Activated CD4-positive, alpha-beta T cell treated with anti-CD3 and anti-CD28 coated beads for 36 hours (primary cell): ENCODE measurements around the gene SH2D2A. TPM values are rescaled to one million over a fixed set of nuclear protein-coding genes. Genes with fewer than 3 reads are reported as not detected.

Experiments used
- ATAC-seq: fragments of 200-7000 bp; cut with Tn5 transposase; one replicate; pipeline ENCODE4 v1.10.0; 2021; ENCODE audit warnings: mild to moderate bottlenecking, moderate library complexity
- CTCF ChIA-PET: fragments of 350-600 bp; sonication (Branson Sonifier 250); formaldehyde crosslinking; loops from one replicate; lab custom pipeline; 2021; ENCODE audit warnings: antibody characterized with exemption; lab: Charles Lee
- POLR2A ChIA-PET: fragments of 350-600 bp; sonication (Branson Sonifier 250); formaldehyde crosslinking; loops from one replicate; lab custom pipeline; 2021; ENCODE audit warnings: antibody characterized with exemption, inconsistent platforms; lab: Charles Lee
- DNase-seq: peaks from one replicate; pipeline ENCODE4 v3.0.0-alpha.2; 2020
- H3K27ac Mint-ChIP-seq: one replicate; pipeline ENCODE4 v1.8.0; 2021; ENCODE audit warnings: mixed read lengths
- H3K27me3 Mint-ChIP-seq: one replicate; pipeline ENCODE4 v1.8.0; 2021; ENCODE audit warnings: mixed read lengths
- H3K36me3 Mint-ChIP-seq: one replicate; pipeline ENCODE4 v1.8.0; 2021; ENCODE audit warnings: low read depth, mixed read lengths
- H3K4me1 Mint-ChIP-seq: one replicate; pipeline ENCODE4 v1.8.0; 2021; ENCODE audit warnings: mixed read lengths
- H3K4me3 Mint-ChIP-seq: one replicate; pipeline ENCODE4 v1.8.0; 2021; ENCODE audit warnings: mild to moderate bottlenecking, moderate library complexity, mixed read lengths
- H3K9me3 Mint-ChIP-seq: one replicate; pipeline ENCODE4 v1.8.0; 2021; ENCODE audit warnings: low read depth, mixed read lengths
- intact Hi-C, 2 experiments: fragments of 100-400 bp; cut with DNase I in 1 of 2; cut with micrococcal nuclease in 1 of 2; formaldehyde crosslinking; loops; one replicate each; pipeline versions ENCODE4 v1.14.2 to v1.15.1; 2022 to 2024; cut with DNase I, micrococcal nuclease
- total RNA-seq, 2 experiments: library from RNA; stranded (reverse); gene quantifications; one replicate each; pipeline ENCODE4 v1.2.3, GENCODE V29; 2021

Gene SH2D2A
- total RNA-seq, 2 experiments from 2014 or later = 189 to 211 TPM

DNA sequence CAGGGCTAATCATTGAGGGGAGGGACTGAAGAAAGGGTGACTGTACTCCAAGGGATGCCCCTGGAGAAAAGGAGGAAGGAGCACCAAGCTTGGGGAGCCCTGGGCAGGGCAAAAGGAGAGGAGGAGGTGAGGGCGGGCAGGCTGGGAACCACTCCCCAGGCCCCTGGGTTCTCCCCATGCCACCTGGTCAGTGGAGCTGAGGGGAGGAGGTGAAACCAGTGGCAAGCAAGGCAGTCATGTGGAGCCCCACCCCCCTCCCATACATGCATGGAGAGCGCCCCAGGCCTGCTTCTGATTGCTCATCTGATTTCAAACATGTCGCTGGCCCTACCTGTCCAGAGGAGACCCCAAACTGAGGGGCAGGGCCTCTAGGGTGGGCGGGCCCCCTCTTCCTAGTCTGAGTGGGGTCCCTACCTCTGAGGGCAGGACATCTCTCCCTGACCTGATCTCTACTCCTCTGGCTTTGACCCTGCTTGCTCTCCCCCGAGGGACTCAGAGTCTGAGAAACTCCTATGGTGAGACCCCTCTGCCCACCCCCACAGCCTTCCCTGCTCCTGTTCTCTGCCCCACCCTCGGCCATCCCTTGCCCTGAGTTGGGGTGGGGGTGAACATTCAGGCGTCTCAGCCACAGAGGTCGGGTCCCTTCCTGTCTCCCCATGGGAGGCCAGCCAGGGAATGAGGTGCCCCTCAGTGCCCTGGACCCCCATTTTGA, 23.7 kb upstream of the SH2D2A start:
- ChIA-PET CTCF (interaction anchor here (0.7 to 7.1 kb wide), 5 partner anchors 9 to 50 kb away, joined by 3 to 84 read pairs (median 8); partner anchors contain the start of genes INSRR and NTRK1), POLR2A (no interaction called here)
- Mint-ChIP-seq H3K27ac (no peak overlapping the region), H3K36me3 (no peaks in the 10 kb centered on the region), H3K4me1 (peaks cover 29% of the 10 kb centered on the region), H3K4me3 (no peak overlapping the region), H3K9me3 (no peaks in the 10 kb centered on the region), H3K27me3 (peaks cover 36% of the 10 kb centered on the region)
- DNase-seq (no peak), ATAC-seq (no peak)
- intact Hi-C loops = no loop called here

DNA sequence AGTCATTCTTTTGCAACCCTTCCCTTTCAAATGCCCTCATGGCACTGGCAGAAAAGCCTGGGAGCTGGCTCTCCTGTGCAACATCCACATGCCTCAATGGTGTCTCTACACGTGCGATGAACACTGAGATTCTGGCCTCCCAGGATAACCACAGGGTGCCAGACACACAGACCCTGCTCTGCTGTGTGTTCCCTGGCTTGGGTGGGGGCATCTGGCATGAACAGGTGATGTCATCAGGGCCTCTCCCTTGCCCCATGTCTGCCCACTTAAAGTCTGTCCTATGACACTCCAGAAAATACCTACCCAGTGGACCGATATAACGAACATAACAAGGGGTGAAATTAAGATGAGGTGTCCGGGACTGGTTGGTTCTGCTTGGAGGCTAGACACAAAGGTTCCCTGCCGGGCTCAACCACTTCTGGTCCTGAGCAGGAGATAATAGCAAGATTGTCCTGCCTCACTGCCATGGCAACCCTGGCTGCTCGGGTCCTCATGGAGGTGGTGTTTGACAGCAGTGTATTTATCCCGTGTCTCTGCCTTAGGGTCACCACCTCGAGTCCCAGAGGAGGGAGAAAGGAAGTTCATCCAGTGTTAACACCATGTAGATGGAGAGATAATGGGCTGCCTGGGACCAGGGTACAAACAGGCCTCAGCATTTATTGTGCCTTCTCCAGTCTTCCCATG, 22.9 kb upstream of the SH2D2A start:
- H3K4me1 Mint-ChIP-seq = peaks cover 29% of the 10 kb centered on the region
- DNase-seq = no peak
- intact Hi-C loops = loop anchor here (1.0 to 2.0 kb wide), 6 partner anchors 21 to 87 kb away; partner anchors contain the start of gene NTRK1 (in 2 of the 2)
- H3K4me3 Mint-ChIP-seq = no peak overlapping the region
- no peaks in the 10 kb centered on the region for H3K36me3 Mint-ChIP-seq
- POLR2A ChIA-PET = no interaction called here
- no peak overlapping the region for H3K27ac Mint-ChIP-seq
- H3K27me3 Mint-ChIP-seq = peaks cover 30% of the 10 kb centered on the region
- CTCF ChIA-PET = interaction anchor here (0.7 to 7.1 kb wide), 18 partner anchors 9 to 341 kb away, joined by 3 to 84 read pairs (median 7); partner anchors contain the start of genes INSRR and NTRK1
- H3K9me3 Mint-ChIP-seq = no peaks in the 10 kb centered on the region
- ATAC-seq = no peak

DNA sequence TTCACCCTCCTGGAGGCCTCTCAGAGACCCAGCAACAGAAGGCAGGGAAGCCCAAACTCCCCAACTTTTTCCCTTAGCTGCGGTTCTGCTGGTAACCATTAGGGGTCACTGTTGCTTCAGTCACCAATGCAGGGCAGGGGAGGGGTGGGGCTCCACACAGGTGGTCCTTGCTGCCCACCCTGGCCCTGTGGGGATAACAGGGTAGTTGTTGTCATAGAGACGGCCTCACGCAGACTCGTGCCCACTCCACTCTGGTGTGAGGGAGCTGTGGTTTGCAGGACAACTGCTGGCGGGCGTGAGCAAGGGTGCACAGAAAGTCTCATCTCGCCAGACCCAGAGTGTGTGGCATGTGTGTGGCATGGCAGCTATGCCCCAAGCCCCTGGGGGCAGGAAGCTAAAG, 22.3 kb upstream of the SH2D2A start:
- Mint-ChIP-seq H3K36me3 (no peaks in the 10 kb centered on the region), H3K4me1 (peaks cover 33% of the 10 kb centered on the region), H3K27ac (no peak overlapping the region), H3K27me3 (peaks cover 24% of the 10 kb centered on the region), H3K4me3 (no peak overlapping the region), H3K9me3 (no peaks in the 10 kb centered on the region)
- intact Hi-C loops = loop anchor here (1.0 to 2.0 kb wide), 6 partner anchors 21 to 88 kb away; partner anchors contain the start of gene NTRK1 (in 2 of the 2)
- ChIA-PET CTCF (interaction anchor here (0.6 to 7.1 kb wide), 29 partner anchors 8 to 340 kb away, joined by 3 to 84 read pairs (median 5); partner anchors contain the start of genes INSRR, NES and NTRK1), POLR2A (no interaction called here)
- DNase-seq = peak; percentile 63
- ATAC-seq = peak; percentile 49

DNA sequence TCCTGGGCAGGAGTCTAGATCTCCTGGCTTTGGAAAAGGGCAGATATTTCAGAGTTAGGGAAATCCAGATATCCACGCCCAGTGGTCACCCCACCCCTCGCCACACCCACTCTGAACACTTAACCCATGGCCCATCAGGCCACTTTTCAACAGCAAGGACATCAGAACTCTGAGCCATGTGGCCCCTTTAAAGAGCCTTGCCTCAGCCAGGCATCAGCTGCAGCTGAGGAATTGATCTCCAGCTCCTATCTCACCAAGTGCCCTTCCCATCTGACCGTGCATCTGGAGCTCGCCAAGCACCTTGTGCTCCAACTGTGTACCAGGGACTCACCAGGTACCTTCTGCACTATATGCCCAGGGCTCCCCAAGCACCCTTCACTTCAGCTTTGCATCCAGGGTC, 20.2 kb upstream of the SH2D2A start:
- Mint-ChIP-seq H3K4me1 (peaks cover 36% of the 10 kb centered on the region), H3K27me3 (peaks cover 15% of the 10 kb centered on the region), H3K4me3 (no peak overlapping the region), H3K27ac (no peak overlapping the region), H3K9me3 (no peaks in the 10 kb centered on the region), H3K36me3 (no peaks in the 10 kb centered on the region)
- intact Hi-C loops = no loop called here
- DNase-seq = no peak
- ATAC-seq = no peak
- POLR2A ChIA-PET = no interaction called here
- CTCF ChIA-PET = interaction anchor here (0.6 to 7.1 kb wide), 16 partner anchors 8 to 148 kb away, joined by 3 to 84 read pairs (median 6); partner anchors contain the start of genes INSRR and NTRK1

DNA sequence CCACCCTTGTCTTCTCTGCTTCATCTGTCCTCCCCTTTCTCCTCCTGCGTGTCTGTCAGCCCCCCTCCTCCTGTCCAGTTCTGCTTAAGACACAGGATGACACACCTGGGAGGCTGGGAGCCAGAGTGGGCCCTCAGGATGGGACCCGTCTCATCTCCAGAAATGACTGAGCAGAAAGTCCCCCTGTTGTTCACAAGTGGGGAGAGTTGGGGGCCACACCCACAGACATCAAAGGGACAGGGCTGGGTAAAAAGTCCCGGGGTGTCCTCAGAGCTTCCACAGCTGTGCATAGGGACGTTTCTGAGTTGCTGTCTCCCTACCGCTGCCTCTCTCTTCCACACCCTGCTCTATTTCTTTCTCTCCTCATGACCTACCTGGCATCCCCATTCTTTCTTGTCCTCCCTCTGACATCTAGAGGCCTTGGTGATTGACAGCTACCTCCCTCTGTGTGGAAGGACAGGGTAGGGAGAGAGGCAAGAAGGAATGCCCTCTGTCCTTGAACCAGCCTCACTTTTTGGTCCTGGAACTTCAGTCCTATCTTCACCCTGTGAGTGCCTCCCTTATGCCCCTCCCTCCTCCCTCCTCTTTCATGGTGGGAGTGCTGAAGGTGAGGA, 19.5 kb upstream of the SH2D2A start:
- Mint-ChIP-seq H3K4me3 (no peak overlapping the region), H3K9me3 (no peaks in the 10 kb centered on the region), H3K36me3 (no peaks in the 10 kb centered on the region), H3K27ac (peak overlapping the region; percentile 34), H3K4me1 (peaks cover 36% of the 10 kb centered on the region), H3K27me3 (peaks cover 16% of the 10 kb centered on the region)
- CTCF ChIA-PET = interaction anchor here (0.6 to 7.1 kb wide), 4 partner anchors 25 to 92 kb away, joined by 3 to 84 read pairs (median 3); partner anchors contain the start of genes INSRR and NTRK1
- peak; percentile 74 for ATAC-seq
- POLR2A ChIA-PET = no interaction called here
- intact Hi-C loops = no loop called here
- peak; percentile 70 for DNase-seq

DNA sequence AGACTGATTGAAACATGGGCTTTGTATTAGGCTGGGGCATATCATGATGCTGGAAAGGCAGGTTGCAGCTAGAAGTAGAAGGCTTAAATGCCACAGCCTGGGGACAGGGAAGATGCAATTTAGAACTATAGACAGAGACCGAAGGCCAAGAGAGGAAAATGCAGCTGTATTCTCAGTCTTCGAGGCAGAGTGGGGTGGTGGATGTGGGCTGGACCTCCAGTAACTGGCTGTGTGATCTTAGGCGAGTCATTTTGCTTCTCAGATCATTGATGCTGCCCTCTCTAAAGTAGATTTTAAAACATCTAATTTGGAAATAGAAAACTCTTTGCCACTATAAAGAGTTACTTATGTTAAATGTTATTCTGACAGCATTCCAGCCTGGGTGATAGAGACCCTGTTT, 17.7 kb upstream of the SH2D2A start:
- no peaks in the 10 kb centered on the region for H3K36me3 Mint-ChIP-seq
- no peak overlapping the region for H3K27ac Mint-ChIP-seq
- ATAC-seq (peak; percentile 27), DNase-seq (no peak)
- H3K4me1 Mint-ChIP-seq = peaks cover 36% of the 10 kb centered on the region
- H3K4me3 Mint-ChIP-seq = no peak overlapping the region
- peaks cover 12% of the 10 kb centered on the region for H3K27me3 Mint-ChIP-seq
- ChIA-PET CTCF (interaction anchor here (0.8 to 1.4 kb wide), 6 partner anchors 18 to 108 kb away, joined by 3 read pairs; no protein-coding TSS in a partner anchor), POLR2A (no interaction called here)
- no peaks in the 10 kb centered on the region for H3K9me3 Mint-ChIP-seq
- intact Hi-C loops = no loop called here

DNA sequence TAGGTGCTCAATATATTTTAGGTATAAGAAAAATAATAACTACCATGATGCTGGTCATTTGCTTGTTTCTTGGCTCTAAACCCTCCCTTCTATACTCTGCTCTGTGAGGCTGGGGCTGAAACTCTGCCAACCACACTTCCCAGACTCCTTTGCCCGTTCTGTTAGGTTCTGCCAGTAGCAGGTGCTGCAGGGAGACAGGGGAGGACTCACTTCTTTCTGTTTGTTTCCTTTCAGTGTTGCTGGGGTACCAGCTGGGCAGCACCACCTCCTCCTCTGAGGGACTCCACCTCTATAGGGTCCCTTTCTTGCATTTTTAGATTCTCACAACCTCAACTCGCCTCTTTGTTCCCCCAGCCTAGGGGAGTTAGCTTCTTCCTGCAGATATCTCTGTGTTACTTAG, 17.0 kb upstream of the SH2D2A start:
- CTCF ChIA-PET = interaction anchor here (0.8 to 1.4 kb wide), 7 partner anchors 12 to 108 kb away, joined by 3 read pairs; no protein-coding TSS in a partner anchor
- ATAC-seq (peak; percentile 49), DNase-seq (peak; percentile 47)
- Mint-ChIP-seq H3K4me1 (peaks cover 32% of the 10 kb centered on the region), H3K9me3 (no peaks in the 10 kb centered on the region), H3K36me3 (no peaks in the 10 kb centered on the region), H3K4me3 (no peak overlapping the region), H3K27me3 (peaks cover 7% of the 10 kb centered on the region), H3K27ac (peak overlapping the region; percentile 2)
- POLR2A ChIA-PET = no interaction called here
- intact Hi-C loops = no loop called here

DNA sequence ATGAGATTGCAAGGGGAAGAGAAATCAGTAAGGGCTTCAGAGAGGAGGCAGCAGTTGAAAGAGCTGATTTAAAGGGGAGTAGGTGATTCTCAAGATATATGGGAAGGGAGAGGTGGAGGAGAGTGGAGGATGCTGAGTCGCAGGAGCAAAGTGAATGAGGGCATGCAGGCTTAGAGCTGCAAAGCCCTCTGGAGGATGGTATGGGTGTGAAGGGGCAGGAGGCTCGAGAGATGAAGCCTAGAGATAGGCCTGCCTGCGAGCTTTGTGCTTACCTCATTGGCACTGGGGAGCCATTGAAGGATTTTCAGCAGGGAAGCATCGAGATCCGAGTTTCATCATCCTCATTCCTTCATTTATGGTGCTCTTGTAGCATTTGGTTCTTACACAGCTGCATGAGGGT, 15.8 kb upstream of the SH2D2A start:
- H3K27ac Mint-ChIP-seq = no peak overlapping the region

DNA sequence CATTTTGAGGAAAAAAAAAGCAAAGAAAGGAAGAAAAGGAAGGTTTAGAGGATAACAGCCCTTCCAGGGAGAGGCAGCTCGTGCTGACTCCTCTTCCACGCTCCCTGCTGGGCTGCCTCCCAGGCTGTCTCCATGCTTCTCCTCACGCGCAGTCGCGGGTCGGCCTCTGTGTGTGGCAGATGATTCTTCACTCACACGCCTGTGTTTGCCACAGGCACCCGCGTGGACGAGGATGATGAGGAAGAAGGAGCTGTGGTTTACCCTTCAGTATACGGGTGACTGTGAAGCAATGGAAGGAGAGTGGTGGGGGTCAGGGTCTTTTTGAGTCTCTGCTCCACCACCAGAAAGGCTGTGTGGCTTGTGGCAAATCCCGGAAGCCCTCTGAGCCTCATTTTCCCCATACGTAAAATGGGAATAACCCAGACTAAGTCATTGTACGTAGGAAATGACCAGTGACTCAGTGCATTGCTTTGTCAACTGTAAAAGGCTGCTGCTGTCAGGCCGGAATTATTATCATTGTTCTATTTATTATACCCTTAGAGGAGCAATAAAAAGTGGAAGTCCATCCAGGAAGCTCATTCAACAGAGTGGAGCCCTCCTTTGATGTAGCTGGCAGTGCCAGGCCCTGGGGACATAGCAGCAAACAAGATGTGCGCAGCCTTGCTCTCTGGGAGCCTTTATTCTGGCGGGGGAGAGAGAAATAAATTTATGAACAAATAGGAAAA, 11.9 kb upstream of the SH2D2A start:
- Mint-ChIP-seq H3K27me3 (peaks cover 7% of the 10 kb centered on the region), H3K4me1 (peaks cover under 1% of the 10 kb centered on the region), H3K27ac (no peak overlapping the region), H3K9me3 (no peaks in the 10 kb centered on the region), H3K36me3 (no peaks in the 10 kb centered on the region), H3K4me3 (no peak overlapping the region)
- POLR2A ChIA-PET = no interaction called here
- CTCF ChIA-PET = interaction anchor here (2.4 kb wide), 1 partner anchor 10 kb away, joined by 19 read pairs; no protein-coding TSS in a partner anchor
- intact Hi-C loops = no loop called here
- DNase-seq (no peak), ATAC-seq (peak; percentile 30)

More for the DNA sequence above, 15.8 kb upstream of the SH2D2A start:
- H3K4me1 Mint-ChIP-seq = peaks cover 31% of the 10 kb centered on the region
- POLR2A ChIA-PET = no interaction called here
- H3K36me3 Mint-ChIP-seq = no peaks in the 10 kb centered on the region
- peaks cover 7% of the 10 kb centered on the region for H3K27me3 Mint-ChIP-seq
- DNase-seq (no peak), ATAC-seq (no peak)
- no peaks in the 10 kb centered on the region for H3K9me3 Mint-ChIP-seq
- CTCF ChIA-PET = interaction anchor here (0.6 to 1.8 kb wide), 5 partner anchors 11 to 37 kb away, joined by 3 to 7 read pairs (median 4); no protein-coding TSS in a partner anchor
- H3K4me3 Mint-ChIP-seq = no peak overlapping the region
- intact Hi-C loops = no loop called here

DNA sequence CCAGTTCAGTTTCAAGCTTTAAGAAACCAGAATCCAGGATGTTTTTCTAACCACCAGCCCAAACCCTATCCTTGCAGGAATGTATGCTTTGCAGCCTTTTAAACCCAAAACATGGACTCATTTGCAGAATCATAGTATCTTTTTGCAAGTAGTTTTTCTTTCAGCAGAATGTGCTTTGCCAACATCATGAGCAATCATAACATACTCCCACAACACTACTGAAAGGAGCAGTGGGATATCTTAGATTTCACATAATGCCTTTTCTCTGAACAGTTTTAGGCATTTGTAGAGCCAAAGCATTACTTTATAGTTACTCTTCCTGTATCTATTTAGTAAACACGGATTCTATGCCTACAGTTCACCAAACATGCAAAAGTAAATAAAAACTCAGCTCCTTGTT, 10.0 kb upstream of the SH2D2A start:
- POLR2A ChIA-PET = no interaction called here

More for the DNA sequence above, 10.0 kb upstream of the SH2D2A start:
- H3K9me3 Mint-ChIP-seq = no peaks in the 10 kb centered on the region
- H3K4me1 Mint-ChIP-seq = peaks cover 17% of the 10 kb centered on the region
- no peak overlapping the region for H3K4me3 Mint-ChIP-seq
- CTCF ChIA-PET = interaction anchor here (0.6 to 4.3 kb wide), 6 partner anchors 12 to 42 kb away, joined by 3 to 26 read pairs (median 3); no protein-coding TSS in a partner anchor
- ATAC-seq = no peak
- no peak overlapping the region for H3K27ac Mint-ChIP-seq
- peaks cover 4% of the 10 kb centered on the region for H3K27me3 Mint-ChIP-seq
- intact Hi-C loops = no loop called here
- H3K36me3 Mint-ChIP-seq = no peaks in the 10 kb centered on the region
- DNase-seq = no peak
